OCI-LY3 (cell line): ENCODE results near the gene RUNX2.

Source experiments
- EZH2phosphoT487 ChIP-seq: fragments of 200-600 bp; shearing (Covaris generic); IDR thresholded peaks from 2 replicates; pipeline ENCODE4 v1.6.1; 2018; ENCODE audit warnings: antibody characterized with exemption, mixed run types, low read depth
- TF ChIP-seq, protein P1 (sequence below): fragments of 200-600, 300-600 bp; sonication (generic); IDR thresholded peaks from 2 replicates; pipeline ENCODE4 v1.5.1; 2014; ENCODE audit warnings: antibody characterized with exemption, low read length, low read depth

DNA sequence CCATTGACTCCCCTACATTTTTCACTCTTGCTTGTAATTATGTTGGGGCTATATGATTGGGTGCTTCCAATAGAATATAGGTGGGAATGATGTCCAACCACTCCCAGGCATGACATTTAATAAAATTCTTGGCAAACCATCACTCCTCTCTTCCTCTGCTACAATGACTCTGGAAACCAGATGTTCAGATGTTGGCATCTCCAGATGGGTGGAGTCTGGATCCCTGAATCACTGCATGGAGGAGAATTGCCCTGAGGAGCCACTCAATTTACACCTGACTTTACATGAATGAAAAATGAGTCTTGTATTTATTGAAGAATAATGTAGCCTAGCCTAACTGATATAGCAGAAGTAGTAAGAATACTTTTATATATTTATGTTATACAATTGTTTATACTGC, 356.3 kb downstream of the RUNX2 start:
- TF ChIP-seq, protein P1, sequence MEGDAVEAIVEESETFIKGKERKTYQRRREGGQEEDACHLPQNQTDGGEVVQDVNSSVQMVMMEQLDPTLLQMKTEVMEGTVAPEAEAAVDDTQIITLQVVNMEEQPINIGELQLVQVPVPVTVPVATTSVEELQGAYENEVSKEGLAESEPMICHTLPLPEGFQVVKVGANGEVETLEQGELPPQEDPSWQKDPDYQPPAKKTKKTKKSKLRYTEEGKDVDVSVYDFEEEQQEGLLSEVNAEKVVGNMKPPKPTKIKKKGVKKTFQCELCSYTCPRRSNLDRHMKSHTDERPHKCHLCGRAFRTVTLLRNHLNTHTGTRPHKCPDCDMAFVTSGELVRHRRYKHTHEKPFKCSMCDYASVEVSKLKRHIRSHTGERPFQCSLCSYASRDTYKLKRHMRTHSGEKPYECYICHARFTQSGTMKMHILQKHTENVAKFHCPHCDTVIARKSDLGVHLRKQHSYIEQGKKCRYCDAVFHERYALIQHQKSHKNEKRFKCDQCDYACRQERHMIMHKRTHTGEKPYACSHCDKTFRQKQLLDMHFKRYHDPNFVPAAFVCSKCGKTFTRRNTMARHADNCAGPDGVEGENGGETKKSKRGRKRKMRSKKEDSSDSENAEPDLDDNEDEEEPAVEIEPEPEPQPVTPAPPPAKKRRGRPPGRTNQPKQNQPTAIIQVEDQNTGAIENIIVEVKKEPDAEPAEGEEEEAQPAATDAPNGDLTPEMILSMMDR: no peak
- TF ChIP-seq EZH2phosphoT487: no peak
